GM23248 (cell line): ENCODE results near the gene PGAP6.

Source experiments
- EZH2 ChIP-seq: fragments of 200-600 bp; sonication (generic); IDR thresholded peaks from 2 replicates; pipeline ENCODE4 v1.6.1; 2018; ENCODE audit warnings: antibody characterized with exemption, mild to moderate bottlenecking; ENCODE audit not compliant: insufficient read depth, poor library complexity, severe bottlenecking
- EZH2phosphoT487 ChIP-seq: fragments of 200-600 bp; sonication (generic); IDR thresholded peaks from 2 replicates; pipeline ENCODE4 v1.6.1; 2018; ENCODE audit warnings: antibody characterized with exemption, moderate library complexity, mild to moderate bottlenecking, low read depth; ENCODE audit not compliant: insufficient read depth

GRCh38 chr16:351804-352520 lies 29.8 kb downstream of the PGAP6 start:
- TF ChIP-seq EZH2phosphoT487 (no peak), EZH2 (no peak)
